HG03521 (cell line): ENCODE results near the gene PRKG1.

Source experiments
- ATAC-seq: cut with Tn5 transposase; IDR thresholded peaks from one replicate; pipeline ENCODE4 v1.9.1; 2021; ENCODE audit warnings: mild to moderate bottlenecking, moderate library complexity; ENCODE audit not compliant: unreplicated experiment

Gene PRKG1

DNA sequence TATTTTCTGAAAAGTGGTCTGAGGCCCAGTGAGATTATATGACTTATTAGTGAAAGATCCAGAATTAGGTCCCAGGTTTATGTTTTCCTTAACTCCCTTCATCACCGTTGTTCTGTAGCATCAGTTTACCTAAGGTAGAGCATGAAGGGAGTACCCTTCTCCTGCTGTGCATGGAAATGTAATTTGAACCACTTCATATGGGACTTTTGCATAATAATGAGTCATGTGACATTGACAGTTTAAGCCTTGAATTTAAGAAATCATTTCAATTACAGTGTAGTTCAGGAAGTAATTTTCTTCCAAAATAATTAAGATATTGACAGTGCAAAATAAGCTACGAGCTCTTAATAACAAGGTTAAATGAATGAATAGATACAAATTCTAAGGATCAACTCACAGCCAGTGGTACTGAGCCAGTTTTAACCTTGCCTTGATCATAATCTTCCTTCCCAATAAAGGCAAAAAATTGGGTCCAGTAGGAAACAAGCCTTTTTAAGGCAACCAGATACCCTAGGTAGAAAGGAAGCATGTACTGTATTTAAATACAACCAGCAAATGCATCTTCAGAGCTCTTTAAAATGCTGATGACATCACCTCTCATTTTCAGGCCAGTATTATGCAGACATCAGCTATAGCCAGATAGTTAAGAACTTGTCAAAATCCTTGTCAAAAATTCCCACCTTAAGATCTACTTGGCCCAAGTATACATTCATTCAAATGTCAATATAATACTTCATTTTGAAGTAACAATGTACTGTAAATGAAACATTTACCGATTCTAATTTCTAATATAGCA, 1191.0 kb downstream of the PRKG1 start:
- ATAC-seq = no peak

DNA sequence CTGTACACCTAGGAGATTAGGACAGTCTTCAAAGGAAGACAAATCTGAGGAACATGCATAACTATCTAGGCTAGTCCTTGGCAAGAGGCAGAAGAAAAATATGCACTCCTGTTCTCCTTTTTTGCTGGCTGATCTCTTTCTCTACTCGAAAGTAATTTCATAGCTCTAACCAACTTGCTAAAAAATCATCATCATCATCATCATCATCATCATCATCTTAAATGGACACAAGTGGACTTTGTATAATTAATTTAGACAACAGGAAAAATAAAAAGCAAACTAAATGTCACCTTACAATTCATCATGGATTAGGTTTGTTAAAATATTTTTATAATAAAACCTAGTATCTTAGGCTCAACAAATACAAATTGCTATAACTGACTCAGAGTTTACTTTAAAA, 1192.6 kb downstream of the PRKG1 start:
- no peak for ATAC-seq

DNA sequence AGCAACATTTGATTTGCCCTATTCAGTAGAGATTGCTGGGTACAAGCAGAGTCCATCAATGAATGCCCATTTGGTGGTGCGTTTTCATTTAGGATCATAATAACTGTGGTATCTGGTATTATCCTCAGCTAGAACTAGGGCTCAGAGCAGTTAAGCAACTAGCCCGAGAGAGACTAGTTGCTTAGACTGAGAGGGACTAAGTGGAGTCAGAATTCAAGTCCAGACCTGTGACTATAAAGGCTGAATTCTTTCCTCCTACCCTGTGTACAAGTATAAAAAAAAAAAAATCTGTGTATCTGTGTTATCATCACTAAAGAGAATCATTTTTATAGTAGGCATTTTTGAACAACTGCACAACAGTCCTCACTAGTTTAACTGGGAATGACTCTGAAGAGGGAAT, 1194.5 kb downstream of the PRKG1 start:
- no peak for ATAC-seq

DNA sequence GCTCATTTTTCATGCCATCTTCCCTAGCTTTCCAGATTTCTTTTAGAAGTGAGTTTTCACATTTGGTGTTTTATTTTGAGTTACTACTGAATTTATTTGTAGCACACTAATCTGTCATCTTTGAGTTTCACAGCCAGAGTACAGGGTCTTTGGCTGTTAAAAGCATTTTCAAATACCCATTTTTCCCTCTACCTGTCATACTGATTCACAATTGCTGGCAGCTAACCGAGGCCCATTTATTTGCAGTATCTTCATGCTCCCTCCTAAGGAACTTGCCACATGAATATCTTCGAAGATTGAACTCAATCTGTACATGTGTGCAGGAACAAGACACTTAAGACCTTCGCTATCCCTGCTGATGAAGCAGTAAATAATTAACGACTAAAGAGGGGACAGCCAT, 1194.9 kb downstream of the PRKG1 start:
- ATAC-seq = no peak

DNA sequence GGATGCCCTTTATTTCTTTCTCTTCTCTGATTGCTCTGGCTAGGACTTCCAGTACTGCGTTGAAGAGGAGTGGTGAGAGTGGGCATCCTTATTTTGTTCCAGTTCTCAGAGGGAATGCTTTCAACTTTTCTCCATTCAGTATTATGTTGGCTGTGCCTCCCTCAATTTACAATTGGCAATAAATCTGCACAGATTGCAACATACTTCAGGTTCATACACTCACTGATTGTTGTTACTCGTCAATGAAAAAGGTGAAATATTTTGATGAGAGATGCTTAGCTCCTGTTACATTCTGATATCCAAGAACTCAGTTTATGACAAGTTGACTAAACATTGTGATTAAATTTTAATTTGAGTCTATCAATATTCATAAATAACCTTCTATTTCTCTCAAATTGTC, 1201.9 kb downstream of the PRKG1 start:
- ATAC-seq = no peak

DNA sequence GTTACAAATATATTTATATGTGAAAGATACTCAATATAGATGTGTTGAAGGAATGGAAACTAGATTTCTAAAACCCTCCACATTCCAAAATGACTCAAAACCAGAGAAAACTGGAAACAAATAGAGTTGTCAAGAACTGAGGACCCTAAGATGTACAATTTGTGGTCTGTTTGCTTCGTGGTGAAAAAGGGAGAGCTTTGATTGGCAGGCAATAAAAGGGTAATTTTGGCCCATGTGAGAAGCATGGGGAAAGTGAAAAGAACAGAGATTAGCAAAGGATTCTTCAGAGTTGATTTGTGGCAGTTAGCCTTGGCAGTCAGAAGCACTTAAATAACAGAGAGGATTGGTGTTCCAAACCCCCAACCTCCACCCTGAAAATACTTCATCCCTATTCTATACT, 1202.7 kb downstream of the PRKG1 start:
- no peak for ATAC-seq

DNA sequence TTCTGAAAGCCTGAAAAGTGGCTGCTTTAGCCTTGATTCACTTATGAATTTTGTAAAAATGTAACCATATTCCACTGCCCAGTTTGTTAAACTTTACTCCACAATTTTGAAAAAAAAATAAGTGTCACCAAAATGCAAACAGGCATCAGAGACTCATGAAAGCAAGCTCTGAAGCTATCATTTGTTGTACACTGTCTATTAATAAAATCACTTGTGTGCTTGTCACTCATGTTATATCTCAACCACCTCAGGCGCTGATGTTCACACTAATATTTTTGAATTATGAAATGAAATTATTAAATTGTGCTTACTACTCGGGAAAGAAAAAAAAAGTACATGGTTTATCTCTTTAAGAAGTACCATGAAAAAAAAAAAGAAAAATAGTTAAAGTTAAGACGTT, 1205.3 kb downstream of the PRKG1 start:
- ATAC-seq = no peak

DNA sequence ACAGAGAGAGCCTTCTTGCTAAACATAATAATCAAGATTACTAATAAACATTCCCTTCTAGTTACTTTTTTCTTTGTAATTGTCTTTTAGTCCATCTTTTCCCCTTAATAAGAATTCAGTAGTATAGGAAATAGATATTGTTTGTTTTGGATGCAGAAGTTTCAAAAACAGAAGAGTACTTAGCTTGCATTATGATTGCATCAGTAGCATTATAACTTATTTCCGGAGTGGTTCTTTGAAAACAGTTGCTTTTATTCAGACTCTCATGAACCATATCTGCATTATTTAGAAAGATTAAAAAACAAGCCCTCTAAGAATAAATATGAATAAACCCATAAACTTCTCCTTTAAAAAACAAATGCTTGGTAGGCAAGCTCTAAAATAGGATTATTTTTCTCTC, 1205.8 kb downstream of the PRKG1 start:
- ATAC-seq = no peak

DNA sequence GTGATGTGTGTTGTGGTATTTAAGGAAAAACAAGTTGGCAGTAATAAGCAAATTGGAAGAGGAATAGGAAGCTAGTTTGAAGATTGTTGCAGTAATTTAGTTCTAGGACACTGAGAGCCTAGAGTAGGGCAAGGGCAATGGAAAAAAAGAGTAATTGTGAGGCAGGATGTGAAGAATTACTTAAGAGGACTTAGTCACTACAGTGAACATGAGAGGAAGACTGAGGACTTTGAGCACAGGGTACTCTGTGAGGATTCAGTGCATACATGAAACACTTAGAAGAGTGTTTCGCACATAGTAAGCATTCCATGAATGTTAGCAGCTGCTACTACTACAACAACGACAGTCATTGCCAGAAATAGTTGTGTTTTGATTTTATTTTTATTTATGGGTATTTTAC, 1208.9 kb downstream of the PRKG1 start:
- no peak for ATAC-seq

DNA sequence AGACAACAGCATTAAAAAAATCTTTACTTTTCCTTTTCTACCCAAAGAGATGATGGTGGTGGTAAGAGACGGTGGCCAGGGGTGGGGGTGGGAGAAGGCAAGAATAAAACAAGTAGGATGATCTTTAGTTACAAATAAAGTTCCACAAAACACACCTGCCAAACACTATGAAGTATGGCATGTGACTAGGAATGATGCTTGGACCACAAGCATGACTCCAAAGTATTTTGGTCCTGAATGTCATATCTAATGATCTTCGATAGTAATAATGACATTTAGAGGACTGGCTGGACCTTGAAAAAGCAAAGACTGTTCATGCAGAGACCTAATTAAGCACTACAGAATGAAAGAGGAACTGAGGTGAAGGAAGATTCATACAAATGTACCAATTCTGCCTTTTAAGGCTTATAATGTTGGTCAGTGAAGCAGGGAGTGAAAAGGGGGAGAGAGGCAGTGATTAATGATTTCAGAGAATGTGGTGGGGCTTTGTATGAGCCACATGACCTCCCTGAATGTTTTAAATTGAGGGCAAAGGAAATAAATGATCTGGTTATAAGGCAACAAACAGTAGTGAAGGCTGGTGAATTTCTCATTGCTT, 1210.2 kb downstream of the PRKG1 start:
- no peak for ATAC-seq

DNA sequence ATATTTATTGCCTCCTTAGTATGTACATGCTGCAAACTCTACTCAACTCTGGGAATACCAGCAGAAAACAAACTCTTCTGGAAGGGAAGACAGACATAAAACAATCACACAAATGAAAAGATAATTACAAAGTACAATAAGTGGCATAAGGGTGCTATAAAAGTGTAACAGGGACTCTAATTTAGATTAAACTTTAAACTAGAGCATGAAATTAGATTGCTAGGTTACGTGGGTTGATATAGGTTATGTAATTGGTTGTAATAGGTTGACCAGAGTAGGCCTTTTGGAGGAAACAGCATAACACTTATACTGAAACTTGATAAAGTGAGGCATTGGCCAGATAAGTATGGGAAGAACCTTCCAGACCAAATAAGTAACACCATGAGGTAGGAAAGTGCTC, 1213.6 kb downstream of the PRKG1 start:
- ATAC-seq = no peak

DNA sequence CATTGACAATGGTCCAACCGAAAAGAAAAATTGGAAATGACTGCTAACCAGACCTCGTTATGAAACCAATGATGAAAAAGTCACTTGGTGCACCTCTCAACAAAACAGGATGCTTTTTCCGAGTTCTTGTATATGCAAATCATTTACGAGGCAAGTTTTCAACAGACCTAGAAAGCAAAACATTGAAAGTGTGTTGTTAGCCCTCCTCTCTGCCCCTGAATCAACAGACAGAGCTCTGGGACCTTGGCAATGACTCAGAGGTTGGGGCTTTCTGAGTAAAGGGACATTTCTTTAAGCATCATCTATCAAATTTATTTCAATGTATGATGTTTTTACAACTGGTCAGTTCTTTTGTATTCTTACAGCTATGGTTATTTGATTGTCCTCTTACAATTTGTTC, 1223.5 kb downstream of the PRKG1 start:
- no peak for ATAC-seq

DNA sequence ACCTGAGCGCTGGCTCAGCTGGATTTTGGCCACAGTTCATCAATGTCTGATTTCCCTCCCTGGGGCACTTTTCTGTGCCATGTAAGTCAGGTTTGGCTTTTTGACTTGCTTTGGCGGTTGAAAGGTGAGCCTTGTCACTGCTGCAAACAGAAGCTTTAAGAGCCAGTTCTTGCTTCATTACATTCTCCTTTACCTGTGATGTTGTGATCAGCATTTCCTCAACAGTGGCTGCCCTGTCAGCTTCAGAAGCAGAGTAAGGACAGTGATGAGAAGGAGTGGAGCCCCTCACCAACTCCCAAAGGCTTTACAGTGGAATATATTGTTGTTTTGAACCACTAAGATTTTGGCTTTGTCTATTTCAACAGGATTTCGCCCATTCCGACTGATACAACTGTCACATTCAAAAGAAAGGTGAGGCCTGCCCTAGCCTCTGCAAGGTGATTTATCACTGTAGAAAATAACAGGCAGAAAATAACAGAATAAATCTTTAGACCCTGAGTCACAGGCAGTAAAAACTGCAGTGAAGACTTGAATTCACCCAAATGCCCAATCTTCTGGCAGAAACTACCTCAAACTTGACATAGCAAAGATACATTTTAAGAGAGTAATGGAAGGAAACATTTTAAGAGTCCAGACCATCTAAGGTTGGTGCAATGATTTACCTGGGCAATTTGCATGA, 1226.5 kb downstream of the PRKG1 start:
- ATAC-seq = no peak

DNA sequence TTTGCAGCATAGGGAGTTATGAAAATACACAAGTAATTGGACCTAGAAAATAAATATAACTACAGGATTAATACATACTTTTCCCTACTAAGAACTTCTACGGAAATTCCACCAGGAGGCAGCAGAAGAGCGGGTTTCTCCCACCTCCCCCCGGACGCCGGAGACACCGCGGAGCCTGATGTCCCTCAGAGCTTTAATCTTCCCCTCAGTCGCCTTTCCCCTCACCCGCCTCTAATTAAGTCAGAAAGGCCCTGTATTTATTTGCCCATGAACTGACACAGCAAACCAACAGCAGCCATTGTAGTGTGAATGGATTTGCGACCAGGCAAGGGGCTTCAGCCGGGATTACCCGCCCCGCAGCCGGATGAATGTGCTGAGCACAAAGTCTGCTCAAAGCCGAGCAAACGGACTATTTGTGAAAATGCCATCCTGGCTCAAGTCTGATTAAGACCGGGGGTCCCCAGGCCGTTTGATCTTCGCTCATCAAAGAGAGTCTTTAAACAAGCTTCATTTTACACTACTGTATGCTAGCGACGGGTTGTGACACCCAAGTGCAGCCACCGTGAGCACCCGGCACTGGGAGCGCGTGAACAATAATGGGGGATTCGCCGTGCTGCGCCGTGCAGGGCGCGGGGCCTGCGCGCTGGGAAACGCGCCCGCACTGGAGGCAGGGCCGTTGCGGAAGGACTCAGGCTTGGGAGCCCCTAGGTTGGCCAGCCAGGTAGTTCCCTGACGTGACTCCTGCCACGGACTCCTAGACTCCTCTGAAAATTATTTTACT, 1234.2 kb downstream of the PRKG1 start:
- ATAC-seq = peak; percentile 92

DNA sequence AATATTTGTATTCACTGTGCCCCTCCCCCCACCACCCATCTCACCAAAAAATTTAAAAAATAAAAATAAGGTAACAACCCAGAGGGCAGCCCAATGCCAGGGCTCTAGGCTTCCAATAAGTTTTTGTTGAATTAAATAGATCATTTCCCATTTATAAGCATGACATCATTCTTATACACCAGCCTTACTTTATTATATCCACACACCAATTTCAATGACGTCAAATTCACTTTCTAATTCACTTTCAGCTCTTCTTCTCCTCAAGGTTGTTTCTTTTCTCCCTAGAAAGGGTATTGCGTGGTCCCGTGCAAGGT, 1238.6 kb downstream of the PRKG1 start:
- ATAC-seq = no peak

DNA sequence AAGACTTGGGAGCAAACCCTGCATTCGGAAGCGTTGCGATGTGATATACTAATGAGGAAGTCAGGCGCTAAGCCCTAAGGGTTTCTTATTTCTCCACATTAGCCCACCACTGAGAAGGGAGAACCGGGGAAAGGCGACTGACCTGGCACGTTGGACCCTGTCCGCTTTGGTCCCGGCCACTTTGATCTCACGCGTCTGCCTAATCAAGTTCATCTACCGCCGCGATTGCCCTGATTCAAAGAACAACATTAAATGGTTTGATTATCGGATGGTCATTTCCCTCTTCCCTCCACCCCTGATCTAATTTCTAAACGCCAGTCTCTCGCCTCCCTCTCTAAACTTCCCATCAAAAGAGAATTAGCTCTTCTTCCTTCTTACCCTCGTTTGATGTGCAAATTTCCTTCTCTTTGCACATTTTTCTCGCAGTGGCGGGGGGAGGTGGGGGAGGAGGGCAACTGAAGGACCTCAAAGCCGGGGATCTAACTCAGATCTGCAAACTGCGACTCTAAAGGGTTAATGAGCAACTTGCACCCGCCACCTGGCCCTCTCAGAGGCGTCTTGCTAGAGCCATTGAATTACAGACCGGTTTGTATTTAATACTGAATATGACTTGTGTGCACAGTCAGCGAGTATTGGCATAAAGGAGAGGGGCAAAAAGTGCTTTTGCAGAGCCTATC, 1239.1 kb downstream of the PRKG1 start:
- no peak for ATAC-seq

DNA sequence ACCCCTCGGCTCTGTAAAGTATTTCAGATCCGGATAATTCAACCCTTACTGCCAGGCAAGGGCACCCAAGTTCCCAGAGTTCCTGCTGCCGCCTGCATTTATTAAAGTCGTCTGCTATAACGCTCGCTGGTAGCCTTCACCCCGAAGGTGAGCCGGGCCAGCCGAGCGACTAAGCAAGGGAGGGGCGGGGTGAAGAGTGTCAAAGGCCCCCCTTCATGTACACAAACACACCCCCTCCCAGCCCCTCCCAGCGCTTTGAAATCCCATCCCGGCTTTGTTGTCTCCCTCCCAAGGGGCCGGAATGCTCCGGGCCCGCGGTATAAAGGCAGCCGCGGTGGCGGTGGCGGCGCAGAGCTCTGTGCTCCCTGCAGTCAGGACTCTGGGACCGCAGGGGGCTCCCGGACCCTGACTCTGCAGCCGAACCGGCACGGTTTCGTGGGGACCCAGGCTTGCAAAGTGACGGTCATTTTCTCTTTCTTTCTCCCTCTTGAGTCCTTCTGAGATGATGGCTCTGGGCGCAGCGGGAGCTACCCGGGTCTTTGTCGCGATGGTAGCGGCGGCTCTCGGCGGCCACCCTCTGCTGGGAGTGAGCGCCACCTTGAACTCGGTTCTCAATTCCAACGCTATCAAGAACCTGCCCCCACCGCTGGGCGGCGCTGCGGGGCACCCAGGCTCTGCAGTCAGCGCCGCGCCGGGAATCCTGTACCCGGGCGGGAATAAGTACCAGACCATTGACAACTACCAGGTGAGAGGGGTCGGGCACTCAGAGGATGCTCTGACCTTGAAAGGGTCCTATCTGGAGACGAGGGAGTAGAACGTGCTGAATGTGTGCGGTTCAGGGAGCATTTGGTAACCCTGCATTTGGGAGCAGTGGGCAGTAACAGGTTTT, 1239.9 kb downstream of the PRKG1 start, which contains the start of gene DKK1:
TSS of gene DKK1 (plus strand) at position 349 of the 889 bp plus-strand sequence. CDS start at position 503, 154 bp downstream.
- ATAC-seq = no peak

DNA sequence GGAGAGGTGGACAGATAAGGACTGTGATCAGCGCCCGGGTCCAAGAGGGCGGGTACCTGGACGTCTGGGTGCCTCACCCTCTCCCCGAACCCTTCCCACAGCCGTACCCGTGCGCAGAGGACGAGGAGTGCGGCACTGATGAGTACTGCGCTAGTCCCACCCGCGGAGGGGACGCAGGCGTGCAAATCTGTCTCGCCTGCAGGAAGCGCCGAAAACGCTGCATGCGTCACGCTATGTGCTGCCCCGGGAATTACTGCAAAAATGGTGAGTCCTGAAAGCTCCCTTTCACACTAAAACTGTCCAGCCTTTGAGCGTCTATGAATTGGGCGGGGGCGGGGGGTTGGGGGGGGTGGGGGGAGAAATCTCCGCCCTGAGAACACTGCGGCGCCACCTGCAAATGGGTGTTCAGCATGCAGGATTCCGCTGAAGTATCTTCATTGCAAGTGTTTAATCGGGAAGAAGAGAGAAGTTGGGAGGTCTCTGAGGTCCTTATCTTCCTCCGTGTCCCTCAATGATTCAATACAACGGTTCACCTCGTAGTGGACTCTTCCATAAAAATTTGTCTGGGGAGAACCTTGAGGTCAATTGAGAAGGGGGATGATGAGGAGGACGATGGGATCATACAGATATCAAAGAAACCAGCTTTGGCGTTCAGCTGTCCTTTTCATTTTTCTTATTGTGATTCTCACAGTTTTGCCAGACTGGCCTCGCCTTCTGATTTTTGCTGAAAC, 1240.7 kb downstream of the PRKG1 start:
- no peak for ATAC-seq

DNA sequence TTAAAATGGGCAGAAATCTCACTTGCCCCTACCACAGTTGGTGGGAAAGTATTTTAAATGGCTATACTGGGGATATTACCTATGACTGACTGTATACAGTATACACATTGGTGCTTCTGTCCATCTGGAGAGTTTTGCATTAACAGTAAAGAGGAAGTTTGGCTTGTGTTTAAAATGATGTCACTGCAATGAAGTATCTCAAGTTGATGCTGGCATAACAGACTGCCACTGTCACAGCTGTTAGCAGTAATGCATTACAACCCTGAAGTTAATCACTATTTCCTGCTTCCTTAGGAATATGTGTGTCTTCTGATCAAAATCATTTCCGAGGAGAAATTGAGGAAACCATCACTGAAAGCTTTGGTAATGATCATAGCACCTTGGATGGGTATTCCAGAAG, 1241.7 kb downstream of the PRKG1 start:
- ATAC-seq = no peak
